GM18519 (cell line): ENCODE measurements around the gene ZFP64.
A peak's percentile ranks its signal among the peaks of the same experiment; 100 is the strongest.
"Not testable (repeated sequence)": the region's sequence is repeated elsewhere in the genome, so short reads cannot be mapped to it uniquely, and the experiment has no call there.

Experiments used
- ATAC-seq: cut with Tn5 transposase; IDR thresholded peaks from one replicate; pipeline ENCODE4 v1.9.1; 2021; ENCODE audit warnings: mild to moderate bottlenecking, moderate library complexity; ENCODE audit not compliant: unreplicated experiment, low FRiP score

ZFP64 gene

DNA sequence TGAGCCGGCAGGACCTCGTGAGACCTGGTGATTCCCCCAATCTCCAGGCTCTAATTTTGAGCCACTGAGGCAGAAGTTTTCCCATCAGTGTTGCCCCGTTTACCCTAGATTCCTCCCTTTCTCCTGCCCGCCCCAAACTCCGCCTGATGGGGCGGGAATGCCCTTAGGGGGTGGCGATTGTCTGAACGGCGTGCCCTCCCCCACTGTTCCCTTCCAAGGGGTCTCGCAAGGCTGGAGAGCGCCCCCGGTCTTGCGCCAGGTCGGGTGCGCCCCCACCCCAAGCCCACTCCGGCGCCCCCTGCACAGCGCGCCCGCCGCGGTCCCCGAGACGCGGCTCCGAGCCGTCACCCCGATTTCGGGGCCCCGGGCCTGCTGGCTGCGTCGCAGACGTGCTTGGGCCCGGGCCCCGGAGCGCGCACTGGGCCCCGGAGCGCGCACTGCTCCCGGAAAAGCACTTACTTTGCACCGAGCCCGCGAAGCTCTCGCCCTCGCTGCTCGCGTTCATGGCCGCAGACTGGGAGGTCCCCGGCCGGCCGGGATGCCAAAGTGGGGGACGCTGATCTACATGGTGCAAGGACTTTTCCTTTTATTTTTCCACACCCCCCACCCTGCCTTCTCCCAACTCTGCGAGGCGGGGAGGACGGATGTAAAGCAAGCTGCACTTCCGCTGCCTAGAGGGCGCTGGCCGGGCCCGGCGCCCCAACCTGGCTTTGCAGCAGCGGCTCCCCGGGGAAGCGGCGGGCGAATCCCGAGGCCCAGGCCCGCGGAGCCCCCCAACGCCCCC, at the start of gene ZFP64:
ZFP64 (minus strand) TSS at position 648 of the 784 bp plus-strand sequence; CDS start at position 505, 143 bp downstream.
- ATAC-seq, result peak; percentile 51

DNA sequence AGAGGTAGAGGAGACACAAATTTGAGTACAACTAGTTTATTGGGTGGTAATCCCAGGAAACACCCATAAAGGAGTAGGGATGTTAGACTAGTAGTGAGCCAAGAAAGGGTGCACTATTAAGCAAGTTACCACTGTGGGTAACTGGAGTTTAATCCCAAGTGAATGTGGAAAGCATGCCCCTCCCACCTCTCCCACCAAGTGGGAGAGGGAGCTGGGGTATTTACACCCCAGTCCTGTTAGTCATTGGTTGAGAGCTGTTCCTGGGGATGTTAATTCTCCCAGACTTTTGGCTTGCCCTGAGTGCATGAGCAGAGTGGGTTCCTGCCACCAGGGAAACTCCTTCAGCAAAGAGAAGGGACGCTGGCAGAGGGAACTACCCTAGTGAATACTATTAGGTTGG, 49.2 kb upstream of the ZFP64 start:
- ATAC-seq, result no peak

DNA sequence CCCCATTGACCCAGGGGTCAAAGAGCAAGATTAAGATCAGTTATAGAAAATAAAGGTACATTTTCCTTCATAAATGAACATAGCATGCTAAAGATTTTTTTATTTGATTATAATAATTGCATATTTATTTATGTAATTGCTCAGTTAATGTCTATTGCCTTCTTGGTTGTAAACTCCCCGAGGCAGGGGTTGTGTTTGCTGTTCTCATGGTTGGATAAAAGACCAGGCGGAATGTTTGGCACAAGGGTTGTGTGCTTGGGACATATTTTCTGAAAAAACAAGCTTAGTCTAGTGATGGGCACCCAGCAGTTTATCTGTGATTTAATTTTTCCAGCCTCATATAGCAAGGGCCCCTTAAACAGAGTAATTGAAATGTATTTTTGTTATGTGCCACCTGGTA, 47.5 kb upstream of the ZFP64 start:
- no peak for ATAC-seq

DNA sequence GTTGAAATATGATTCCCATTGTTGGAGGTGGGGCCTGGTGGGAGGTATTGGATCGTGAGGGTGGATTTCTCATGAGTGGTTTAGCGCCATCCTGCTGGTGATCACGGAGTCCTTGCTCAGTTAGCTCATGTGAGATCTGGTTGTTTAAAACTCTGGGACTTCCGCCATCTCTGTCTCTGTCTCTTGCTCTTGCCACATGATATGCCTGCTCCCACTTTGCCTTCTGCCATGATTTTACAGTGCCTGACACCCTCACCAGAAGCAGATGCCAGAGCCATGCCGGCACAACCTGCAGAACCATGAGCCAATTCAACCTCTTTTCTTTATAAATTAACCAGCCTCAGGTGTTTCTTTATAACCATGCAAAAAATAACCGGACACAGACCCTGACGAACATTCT, 44.7 kb upstream of the ZFP64 start:
- no peak for ATAC-seq

DNA sequence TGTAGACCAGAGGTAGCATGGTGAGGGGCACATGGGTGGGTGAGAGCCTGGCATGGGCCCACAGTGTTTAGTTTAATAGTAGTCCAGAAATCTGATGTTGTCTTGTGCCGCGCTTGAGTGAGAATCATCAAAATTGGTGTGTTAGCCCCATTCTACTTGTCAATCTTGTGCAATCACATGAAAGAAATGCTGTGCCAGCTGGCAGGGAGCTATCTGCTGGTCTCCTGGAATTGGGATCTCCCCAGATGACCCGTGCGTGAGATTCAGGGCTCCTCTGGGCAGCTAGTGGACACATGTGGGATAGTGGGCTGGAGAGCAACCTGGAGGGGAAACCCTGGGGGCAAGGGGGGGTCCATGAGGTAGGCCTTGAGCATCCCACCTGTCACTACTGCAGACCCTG, 43.5 kb upstream of the ZFP64 start:
- no peak for ATAC-seq

DNA sequence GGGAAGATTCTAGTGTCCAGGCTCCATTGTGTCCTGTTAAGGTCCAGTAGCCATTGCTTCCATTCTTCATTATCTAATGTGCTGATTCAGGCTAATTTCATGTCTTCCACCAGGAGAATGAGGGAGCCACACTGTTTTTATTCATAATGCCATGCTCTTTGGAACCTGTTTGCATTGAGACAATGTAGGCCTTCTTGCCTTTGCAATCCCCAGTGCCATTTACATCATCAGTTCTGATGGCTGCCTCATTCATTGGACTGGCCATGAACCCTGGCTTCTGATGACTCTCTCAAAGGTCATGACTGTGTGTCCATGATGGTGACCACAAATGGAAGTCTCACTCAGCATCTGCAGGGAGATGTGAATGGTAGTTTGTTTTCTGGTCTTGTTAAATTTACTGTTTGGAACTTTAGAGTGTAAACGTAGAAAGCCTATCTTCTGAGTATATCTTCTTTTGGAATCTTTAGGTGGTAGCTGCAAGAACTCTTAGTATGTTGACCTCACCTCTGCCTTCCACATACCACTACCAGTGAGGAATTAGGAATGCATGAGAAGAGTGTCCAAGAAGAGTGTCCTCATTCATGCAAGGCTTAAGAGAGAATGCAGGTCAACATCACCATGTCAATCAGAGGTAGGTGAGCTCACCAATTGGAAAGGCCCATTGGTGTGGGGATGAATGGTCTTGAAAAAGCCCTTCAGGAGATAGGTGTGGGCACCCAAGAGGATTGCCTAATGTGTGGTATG, 42.9 kb upstream of the ZFP64 start:
- no peak for ATAC-seq

DNA sequence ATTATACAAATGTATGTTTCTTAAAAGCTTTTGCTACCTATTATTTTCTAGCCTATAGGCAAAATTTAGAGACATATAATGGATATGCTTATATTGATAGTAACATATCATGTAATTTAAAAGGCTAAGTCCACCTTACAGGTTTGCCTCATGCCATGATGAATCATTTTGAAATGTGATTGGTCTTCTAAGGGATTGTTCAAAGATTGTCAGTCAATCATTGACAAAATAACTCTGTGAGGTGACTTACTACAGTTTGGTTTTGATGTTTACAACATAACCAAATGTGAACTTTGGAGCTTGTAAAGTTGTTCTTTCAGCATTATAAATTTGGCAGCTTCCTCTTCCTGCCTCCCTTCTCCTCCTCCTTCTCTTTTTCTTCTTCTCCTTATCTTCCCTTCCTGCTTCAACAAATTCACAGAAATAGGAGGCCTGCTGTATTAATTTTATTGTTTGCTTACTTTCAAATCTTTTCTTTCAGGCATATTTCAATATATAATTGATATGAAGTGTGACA, 39.7 kb upstream of the ZFP64 start:
- ATAC-seq, result no peak

DNA sequence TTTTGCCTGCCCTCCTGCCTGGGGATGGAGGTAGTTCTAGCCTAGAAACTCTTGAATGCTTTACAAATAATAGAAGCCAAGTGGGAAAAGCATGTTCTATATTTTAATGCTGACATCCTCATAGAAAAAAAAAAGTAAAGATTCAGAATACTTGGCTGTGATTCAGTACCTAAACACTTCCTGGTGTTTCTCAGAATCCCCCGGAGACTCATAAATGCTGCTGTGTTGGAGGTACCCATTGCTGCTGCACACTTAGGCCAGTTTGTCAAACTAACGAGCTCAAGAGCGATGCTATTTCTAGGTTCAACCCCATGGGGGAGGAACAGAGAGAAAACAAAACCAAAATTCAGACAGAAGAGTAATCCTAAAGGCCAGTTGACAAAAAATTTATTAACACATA, 38.8 kb upstream of the ZFP64 start:
- ATAC-seq, result no peak

DNA sequence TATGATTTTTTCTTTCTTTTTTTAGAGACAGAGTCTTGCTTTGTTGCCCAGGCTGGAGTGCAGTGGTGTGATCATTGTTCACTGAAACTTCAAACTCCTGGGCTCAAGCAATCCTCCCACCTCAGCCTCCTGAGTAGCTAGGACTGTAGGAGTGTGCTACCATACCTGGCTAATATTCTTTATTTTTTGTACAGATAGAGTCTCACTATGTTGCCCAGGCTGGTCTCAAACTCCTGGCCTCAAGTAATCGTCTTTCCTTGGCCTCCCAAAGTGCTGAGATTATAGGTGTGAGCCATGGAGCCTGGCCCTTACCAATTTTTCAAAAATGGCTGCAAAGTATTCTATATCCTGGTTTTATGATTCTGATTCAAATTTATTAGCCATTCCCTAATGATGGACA, 37.8 kb upstream of the ZFP64 start:
- ATAC-seq, result not testable (repeated sequence)

DNA sequence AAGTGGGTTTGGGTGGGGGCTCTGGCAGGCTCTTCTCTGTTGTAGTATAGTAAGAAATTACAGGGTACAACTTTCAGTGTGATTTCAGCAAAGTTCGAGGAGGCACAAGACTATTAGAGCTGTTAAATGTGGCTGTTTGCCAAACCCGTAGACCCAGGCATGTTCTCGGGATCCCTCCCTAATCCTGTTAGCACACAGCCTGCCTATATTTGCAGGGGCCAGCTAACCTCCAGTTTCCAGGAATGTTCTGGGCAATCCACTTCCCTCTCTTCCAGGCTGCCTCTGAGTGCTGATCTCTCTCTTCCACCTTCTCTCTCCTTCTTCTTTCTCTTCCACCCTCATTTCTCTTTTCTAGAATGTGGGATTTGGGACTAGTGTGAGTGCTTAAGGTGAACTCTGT, 34.8 kb upstream of the ZFP64 start:
- ATAC-seq, result no peak

DNA sequence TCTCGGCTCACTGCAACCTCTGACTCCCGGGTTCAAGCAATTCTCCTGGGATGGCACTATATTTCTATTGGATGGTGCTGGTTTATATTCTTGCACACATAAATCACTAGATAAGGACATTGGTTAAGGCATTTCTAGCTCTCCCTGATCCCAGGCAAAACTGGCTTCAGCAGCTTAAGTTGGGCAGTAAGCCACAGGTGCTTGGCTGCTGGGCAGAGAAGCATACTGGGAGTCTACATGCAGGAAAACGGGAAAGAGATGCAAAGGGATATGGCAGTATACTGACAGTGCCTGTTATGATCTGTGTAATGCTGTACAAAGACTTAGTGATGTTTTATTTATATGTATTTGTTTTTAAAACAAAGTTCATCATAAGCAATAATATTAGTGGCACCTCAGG, 33.3 kb upstream of the ZFP64 start:
- no peak for ATAC-seq

DNA sequence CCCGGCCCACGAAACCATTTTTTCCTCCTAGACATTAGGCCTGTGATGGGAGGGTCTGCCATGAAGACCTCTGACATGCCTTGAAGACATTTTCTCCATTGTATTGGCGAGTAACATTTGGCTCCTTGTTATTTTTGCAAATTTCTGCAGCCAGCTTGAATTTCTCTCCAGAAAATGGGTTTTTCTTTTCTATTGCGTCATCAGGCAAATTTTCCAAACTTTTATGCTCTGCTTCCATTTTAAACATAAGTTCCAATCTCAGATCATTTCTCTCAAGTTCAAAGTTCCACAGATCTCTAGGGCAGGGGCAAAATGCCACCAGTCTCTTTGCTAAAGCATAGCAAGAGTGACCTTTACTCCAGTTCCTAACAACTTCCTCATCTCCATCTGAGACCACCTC, 29.8 kb upstream of the ZFP64 start:
- not testable (repeated sequence) for ATAC-seq

DNA sequence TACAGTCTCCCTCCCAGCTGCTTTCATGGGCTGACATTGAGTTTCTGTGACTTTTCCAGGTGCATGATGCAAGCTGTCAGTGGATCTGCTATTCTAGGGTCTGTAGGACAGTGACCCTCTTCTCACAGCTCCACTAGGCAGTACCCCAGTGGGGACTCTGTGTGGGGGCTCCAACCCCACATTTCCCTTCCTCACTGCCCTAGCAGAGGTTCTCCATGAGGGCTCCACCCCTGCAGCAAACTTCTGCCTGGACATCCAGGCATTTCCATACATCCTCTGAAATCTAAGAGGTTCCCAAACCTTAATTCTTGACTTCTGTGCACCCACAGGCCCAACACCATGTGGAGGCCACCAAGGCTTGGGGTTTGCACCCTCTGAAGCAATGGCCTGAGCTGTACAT, 29.3 kb upstream of the ZFP64 start:
- ATAC-seq, result not testable (repeated sequence)

DNA sequence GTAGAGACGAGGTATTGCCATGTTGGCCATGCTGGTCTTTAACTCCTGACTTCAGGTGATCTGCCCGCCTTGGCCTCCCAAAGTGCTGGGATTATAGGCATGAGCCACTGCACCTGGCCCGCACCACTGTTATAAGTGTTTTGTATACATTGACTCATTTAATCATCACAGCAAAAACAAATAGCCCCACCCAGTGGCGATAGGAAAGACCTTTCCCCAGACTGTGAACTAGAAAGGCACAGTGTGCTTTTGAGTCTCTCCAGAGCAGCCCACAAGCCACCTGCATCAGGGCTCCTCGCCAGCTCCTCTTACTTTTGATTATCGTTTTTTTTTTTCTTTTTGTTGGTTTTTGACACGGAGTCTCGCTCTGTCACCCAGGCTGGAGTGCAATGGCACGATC, 27.9 kb upstream of the ZFP64 start:
- no peak for ATAC-seq

DNA sequence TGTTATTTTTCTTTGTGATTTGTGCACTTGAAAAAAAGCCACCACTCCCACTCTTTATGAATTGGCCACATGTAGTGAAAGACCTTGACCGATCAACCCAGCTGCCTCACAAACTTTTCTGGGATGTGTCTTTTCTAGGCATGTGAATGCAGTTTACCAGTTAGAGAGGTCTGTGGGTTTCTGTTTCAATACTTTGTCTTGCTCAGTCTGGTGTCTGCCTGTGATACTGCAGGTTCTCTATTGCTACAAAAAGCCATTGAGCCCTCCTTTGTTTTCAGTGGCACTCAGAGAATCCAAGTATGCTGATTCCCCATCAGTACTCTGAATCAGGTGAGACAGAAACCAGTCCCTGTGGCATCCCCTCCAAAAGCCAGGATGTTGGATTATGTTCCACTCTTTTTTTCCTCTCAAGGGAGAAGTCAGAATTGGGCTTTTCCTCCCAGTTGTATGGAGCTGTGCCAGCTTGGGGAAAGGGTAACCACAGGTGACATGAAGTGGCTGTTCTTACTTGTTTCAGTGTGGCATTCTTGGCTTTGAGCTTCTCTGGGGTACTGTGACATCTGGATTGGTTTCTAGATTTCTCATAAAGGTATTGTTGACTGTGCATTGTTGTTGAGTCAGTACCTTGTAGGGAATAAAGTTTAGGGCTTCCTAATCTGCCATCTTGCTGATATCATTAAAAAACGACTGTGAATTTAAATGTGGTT, 26.3 kb upstream of the ZFP64 start:
- no peak for ATAC-seq

DNA sequence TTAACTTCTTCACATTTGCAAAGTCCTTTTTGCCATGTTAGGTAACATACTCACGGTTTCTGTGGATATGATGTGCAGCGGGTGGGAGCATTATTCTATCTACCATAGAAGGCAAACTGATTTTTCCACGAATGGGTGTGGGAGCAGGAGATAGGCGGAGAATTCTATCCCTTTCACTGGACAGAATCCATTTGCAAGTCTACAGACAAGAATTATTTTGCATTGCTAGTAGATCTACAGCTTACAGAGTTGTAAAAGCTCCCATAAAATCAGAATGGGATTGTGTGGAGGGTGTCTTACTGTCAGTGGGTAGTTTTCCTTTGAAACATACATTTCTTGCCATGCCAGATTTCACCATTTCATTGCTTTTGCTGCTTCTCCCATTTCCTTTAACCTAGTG, 22.4 kb upstream of the ZFP64 start:
- no peak for ATAC-seq

DNA sequence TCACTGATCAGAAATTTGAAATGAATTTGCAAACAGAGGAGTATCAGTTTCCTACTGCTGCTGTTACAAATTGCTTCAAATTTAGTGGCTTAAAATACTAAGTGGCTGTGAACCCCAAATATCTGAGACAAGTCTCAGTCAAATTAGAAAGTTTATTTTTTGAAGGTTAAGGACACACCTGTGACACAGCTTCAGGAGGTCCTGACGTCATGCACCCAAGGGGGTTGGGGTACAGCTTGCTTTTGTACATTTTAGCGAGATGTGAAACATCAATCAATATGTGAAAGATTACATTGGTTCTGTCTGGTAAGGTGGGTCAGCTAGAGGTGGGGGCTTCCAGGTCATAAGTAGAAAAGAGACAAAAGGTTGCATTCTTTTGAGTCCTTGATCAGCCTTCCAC, 21.4 kb upstream of the ZFP64 start:
- ATAC-seq, result no peak

DNA sequence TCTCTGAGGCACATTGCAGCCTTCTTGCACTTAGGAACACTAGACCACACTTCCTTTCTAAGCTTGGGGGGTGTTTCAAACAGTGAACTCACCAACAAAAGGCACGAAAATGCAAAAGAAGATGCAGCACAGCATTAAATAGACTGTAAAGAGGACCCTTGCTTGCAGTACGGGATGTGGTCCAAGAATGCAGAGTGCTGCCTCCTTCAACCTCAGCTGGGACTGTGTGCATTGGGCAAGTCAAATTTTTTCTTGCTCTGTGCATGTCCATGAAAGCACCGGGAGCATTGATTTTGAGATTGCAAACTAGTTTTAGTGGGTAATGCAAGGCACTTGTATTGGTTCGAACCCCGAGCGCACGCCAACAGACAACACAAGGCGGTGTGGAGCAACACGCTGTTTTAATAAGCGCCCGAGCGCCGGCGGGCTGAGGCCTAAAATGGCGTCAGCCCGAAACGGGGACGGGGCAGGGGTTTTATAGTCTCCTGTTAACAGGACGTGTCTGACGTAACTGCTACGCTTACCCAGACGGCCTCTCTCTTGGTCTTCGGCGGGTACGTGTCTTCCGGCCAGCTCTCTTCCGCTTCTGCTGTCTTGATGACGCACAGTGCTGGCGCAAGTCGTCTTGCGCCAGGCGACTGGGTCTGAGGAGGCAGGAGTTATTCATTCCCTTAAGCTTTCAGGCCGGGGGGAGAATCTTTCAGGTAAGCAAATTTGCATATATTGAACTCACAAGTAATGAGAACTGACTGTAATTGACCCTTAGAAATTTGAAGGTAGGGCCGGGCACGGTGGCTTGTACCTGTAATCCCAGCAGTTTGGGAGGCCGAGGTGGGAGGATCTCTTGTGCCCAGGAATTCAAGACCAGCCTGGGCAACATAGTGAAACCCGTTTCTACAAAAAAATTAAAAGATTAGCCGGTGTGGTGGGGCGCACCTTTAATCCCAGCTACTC, 18.7 kb upstream of the ZFP64 start:
- ATAC-seq, result no peak

DNA sequence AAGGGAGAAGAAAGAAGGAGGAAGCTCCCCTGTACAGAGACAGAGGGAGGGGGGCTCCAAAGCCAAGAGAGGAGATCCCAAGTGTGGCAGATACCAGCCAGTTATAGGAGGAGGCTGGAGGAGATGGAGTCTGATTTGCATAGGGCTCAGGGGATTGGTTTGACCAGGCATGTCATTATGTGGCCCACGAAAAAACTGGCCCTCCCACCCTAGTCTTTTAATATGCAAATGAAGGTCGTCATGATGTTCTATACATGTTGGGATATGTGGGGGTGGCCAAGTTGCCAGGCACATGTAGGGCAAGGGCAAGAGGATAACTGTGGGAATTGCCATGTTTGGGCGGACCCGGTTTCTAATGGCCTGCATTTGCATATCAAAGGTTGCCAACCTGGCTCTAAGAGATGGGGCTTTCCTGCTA, 17.6 kb upstream of the ZFP64 start:
- no peak for ATAC-seq
